Testis (tissue), 3 donors: ENCODE measurements around the gene ARHGAP22. TPM values are rescaled to one million over a fixed set of nuclear protein-coding genes. Genes with fewer than 3 reads are reported as not detected.
A peak's percentile ranks its signal among the peaks of the same experiment; 100 is the strongest.

Experiments
- DNase-seq: peaks from one replicate; pipeline ENCODE4 v3.0.0-alpha.2; 2019
- H3K27ac ChIP-seq, 2 donors: fragments of 200-600 bp; sonication (generic); one replicate each; pipeline ENCODE4 v1.5.1; 2019
- H3K27me3 ChIP-seq: fragments of 200-600 bp; sonication (generic); one replicate; pipeline ENCODE4 v1.5.1; 2019
- H3K36me3 ChIP-seq: fragments of 200-600 bp; sonication (generic); one replicate; pipeline ENCODE4 v1.5.1; 2017; ENCODE audit warnings: low read depth; ENCODE audit errors: missing control alignments
- H3K4me1 ChIP-seq: fragments of 200-600 bp; sonication (generic); one replicate; pipeline ENCODE4 v1.5.1; 2019
- H3K4me3 ChIP-seq, 2 donors: fragments of 200-600 bp; sonication (generic); one replicate each; pipeline ENCODE4 v1.5.1; 2017 to 2019
- H3K9me3 ChIP-seq: fragments of 200-600 bp; sonication (generic); one replicate; pipeline ENCODE4 v1.5.1; 2017
- POLR2A ChIP-seq: fragments of 450-650 bp; IDR thresholded peaks from one replicate; pipeline ENCODE4 v1.6.1; 2017; ENCODE audit warnings: antibody characterized with exemption, mild to moderate bottlenecking, moderate library complexity
- WGBS, 2 donors: methylation state at CpG; one replicate each; pipeline ENCODE4 v1.1.5; 2018; 5-methylcytosine and 5-hydroxymethylcytosine counted together
- intact Hi-C: fragments of 100-400 bp; cut with DNase I; formaldehyde crosslinking; loops from one replicate; pipeline ENCODE4 v1.15.1; 2023; ENCODE audit warnings: low total_unique reads
- polyA plus RNA-seq: library from polyadenylated mRNA; stranded (reverse); fragments of 350-450 nt; fragmentation: Illumina TruSeq; extraction: RNeasy Lipid Tissue Mini Kit (QIAGEN cat#74804); gene quantifications from one replicate; pipeline ENCODE4 v1.2.3, GENCODE V29; 2014; ENCODE audit warnings: low read depth, low replicate concordance; ENCODE audit not compliant: insufficient read depth
- total RNA-seq, 2 donors: library from RNA; depleted of rRNA; stranded (reverse); fragments of >200 nt; gene quantifications; one replicate each; pipeline ENCODE4 v1.2.3, GENCODE V29; 2016
- TF ChIP-seq, protein P1 (sequence below), 3 experiments: fragments of 450-650 bp in 2 of 3; fragments of 200-600 bp in 1 of 3; sonication (generic) in 1 of 3; IDR thresholded peaks; one replicate each; pipeline ENCODE4 v1.5.1; 2016 to 2019; ENCODE audit warnings: antibody characterized with exemption in 3 of 3, mild to moderate bottlenecking in 2 of 3, moderate library complexity in 1 of 3

Gene ARHGAP22
- total and polyA plus RNA-seq, 3 donors from 2014 or later = 6.2 to 11.9 (median 8.8) TPM

DNA sequence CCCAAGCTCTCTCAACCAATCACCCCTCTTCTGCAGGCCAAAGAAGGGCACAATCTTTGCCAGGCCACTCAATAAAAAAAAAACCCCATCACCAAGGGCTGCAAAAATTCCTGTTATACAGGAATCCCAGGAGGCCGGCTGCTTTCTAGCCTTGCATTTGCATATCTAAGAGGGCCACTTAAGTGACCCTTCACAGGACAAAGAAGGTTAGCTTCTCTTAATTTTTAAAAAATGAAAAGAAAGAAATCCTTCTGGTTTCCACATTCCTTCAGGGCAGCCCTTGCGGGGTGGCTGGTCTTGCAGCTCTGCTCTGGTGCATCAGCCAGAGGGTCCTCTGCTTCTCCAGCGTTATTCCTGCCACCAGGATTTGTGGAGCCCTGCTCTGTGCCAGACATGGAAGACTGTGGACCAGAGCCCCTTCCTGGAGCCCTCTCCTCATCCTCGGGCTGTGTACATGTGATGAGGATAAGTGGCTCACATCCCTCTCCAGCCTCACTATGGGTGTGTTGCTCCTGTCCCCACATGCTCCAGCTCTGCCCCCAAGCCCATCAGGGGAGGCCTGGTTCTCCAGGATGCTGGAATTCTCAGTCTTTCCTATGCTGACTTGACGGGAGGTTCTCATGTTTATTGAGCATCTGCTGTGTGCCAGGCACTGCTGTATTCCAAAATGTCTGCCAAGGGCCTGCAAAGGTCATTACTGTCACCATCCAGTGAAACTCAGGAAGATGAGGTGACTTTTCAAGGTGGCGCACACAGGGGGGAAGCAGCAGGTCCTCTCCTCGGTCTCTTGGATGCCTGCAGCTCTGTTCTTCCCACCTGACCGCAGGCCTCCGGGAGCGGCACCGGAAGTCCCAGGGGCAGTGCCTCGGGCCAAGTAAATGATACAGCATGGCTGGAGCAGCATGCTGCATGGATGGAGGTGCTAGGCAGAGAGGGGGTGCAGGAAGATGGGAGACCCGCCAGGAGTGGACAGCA lies 67.7 kb downstream of the ARHGAP22 start:
- intact Hi-C loops = no loop called here
- TF ChIP-seq, protein P1, sequence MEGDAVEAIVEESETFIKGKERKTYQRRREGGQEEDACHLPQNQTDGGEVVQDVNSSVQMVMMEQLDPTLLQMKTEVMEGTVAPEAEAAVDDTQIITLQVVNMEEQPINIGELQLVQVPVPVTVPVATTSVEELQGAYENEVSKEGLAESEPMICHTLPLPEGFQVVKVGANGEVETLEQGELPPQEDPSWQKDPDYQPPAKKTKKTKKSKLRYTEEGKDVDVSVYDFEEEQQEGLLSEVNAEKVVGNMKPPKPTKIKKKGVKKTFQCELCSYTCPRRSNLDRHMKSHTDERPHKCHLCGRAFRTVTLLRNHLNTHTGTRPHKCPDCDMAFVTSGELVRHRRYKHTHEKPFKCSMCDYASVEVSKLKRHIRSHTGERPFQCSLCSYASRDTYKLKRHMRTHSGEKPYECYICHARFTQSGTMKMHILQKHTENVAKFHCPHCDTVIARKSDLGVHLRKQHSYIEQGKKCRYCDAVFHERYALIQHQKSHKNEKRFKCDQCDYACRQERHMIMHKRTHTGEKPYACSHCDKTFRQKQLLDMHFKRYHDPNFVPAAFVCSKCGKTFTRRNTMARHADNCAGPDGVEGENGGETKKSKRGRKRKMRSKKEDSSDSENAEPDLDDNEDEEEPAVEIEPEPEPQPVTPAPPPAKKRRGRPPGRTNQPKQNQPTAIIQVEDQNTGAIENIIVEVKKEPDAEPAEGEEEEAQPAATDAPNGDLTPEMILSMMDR (IDR thresholded peaks at IDR 0.05) = no peak
- TF ChIP-seq POLR2A = no peak
- Histone ChIP-seq H3K4me1 (no peaks in the 10 kb centered on the region), H3K27ac (no peak overlapping the region), H3K36me3 (no peaks in the 10 kb centered on the region), H3K9me3 (no peaks in the 10 kb centered on the region), H3K4me3 (no peak overlapping the region), H3K27me3 (no peaks in the 10 kb centered on the region)
- 90 to 96% methylated on average over 9 to 13 of the region's 13 CpGs for WGBS, 2 donors
- peak; percentile 2 for DNase-seq

DNA sequence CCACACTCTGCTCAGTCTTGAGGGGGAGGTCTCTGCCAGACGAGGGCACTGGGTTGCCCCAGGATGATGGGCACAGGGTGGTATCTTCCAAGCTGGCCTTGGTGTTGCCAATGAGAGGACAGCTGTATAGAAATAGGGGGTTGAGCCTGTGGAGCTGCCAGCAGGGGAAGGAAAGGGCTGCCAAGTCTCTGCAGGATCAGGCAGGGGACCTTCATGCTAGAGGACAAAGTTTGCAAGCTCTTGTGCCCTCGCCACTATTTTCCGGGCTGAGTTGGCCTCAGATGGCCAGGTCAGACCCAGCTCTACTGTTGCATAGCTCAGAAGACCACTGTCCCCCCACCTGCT lies 68.7 kb downstream of the ARHGAP22 start:
- intact Hi-C loops = no loop called here
- TF ChIP-seq, protein P1 (IDR thresholded peaks at IDR 0.05) = no peak
- no peak for TF ChIP-seq POLR2A
- no peaks in the 10 kb centered on the region for H3K9me3 ChIP-seq
- H3K4me1 ChIP-seq = no peaks in the 10 kb centered on the region
- H3K27me3 ChIP-seq = no peaks in the 10 kb centered on the region
- H3K27ac ChIP-seq = no peak overlapping the region
- H3K4me3 ChIP-seq = no peak overlapping the region
- DNase-seq = peak; percentile 3
- WGBS, 2 donors = 78 to 87% methylated on average over 3 of the region's 3 CpGs
- no peaks in the 10 kb centered on the region for H3K36me3 ChIP-seq

DNA sequence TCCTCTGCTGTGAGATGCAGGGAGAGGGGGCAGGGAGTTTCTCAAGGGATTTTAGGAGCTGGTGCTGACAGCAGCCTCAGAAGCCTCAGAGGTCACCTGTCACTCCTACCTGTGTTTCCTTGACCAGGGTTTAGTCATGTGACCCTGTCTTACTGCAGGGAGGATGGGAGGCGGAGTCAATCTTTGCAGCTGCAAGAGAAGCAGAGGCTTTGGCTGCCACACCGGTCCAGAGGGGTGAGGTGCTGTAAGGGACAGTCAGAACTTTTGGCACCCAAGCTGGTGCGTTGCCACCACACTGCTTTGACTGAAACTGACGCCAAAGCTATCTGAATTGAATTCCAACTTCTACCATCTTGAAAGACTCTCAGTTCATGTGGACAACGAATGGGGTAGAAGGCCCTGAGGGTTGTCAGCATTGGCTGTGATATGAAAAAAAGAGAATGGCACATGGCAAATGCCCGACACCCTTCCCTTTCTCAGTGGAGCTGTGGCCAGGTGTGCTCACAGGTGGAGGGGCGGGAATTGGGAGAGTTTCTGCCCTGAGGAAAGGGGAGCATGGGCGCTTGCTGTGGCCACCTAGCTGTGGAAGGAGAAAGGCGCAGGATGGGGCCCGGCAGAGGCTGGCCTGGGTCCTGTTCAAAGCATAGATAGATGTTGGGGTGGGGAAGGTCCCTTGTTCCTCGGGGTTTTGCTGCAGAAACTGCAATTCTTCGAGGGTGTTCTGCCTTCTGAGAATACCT lies 69.3 kb downstream of the ARHGAP22 start:
- Histone ChIP-seq H3K36me3 (no peaks in the 10 kb centered on the region), H3K4me1 (no peaks in the 10 kb centered on the region), H3K27me3 (no peaks in the 10 kb centered on the region), H3K27ac (no peak overlapping the region), H3K4me3 (no peak overlapping the region), H3K9me3 (no peaks in the 10 kb centered on the region)
- peak; percentile 8 for DNase-seq
- WGBS, 2 donors = 91 to 94% methylated on average over 12 of the region's 12 CpGs
- TF ChIP-seq POLR2A = no peak
- TF ChIP-seq, protein P1 (IDR thresholded peaks at IDR 0.05) = no peak
- intact Hi-C loops = no loop called here

DNA sequence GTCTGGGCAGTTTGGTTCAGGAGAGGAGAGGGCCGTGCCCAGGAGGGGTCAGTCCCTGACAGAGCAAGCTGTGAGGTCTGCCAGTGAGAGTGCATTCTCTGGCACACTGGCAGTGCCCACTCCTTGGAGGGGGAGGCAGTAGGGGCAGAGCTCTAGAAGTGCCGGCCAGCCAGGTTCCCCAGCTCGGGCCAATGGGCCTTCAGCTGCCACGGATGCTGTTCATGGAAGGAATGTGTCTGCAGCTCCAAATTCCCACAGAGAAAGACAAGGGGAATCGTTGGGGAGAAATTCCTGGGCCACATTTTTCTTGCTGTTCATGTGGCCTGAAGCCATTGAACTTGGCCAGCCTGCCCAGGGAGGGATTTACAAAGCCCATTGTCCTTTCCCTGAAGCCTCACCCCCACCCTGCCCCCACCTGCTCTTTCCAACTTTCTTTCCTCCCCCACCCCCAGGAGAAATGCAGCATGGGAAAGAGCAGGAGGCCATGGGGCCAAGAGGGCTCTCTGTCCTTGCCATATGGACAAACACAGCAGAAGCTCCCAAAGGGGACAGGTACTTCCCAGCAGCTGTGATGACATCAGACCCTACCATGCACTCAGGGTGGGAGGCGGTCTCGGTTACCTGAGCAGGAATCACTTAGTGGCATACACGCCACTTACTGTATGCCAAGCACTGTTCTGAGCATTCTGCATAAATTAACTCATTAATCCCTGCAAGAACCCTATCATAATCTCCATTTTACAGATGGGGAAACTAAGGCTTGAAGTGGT lies 70.7 kb downstream of the ARHGAP22 start:
- no peaks in the 10 kb centered on the region for H3K27me3 ChIP-seq
- no peaks in the 10 kb centered on the region for H3K4me1 ChIP-seq
- no peak overlapping the region for H3K27ac ChIP-seq
- TF ChIP-seq, protein P1 (IDR thresholded peaks at IDR 0.05) = no peak
- no peak for TF ChIP-seq POLR2A
- DNase-seq = no peak
- H3K4me3 ChIP-seq = no peak overlapping the region
- intact Hi-C loops = no loop called here
- WGBS, 2 donors = 55 to 59% methylated on average over 8 of the region's 8 CpGs
- no peaks in the 10 kb centered on the region for H3K9me3 ChIP-seq
- no peaks in the 10 kb centered on the region for H3K36me3 ChIP-seq
